HepG2 (cell line): Measurements from ENCODE around the gene DHRS11. TPM values are rescaled to one million over a fixed set of nuclear protein-coding genes. Genes with fewer than 3 reads are reported as not detected.

Experiments used
- ATF7 ChIP-seq, 2 experiments: fragments of 450-650 bp in 1 of 2; sonication (generic) in 1 of 2; formaldehyde crosslinking in 1 of 2; IDR thresholded peaks; 2 replicates each; pipeline versions ENCODE4 v1.4.0 to v1.6.1; 2016 to 2020; ENCODE audit warnings: antibody characterized with exemption in 1 of 2, mild to moderate bottlenecking in 1 of 2, missing genetic modification reagents in 1 of 2
- CEBPG ChIP-seq: IDR thresholded peaks from 2 replicates; pipeline ENCODE4 v1.6.1; 2016
- EHMT2 ChIP-seq: fragments of 200-600 bp; sonication (generic); IDR thresholded peaks from 2 replicates; pipeline ENCODE4 v1.7.0; 2017; ENCODE audit warnings: antibody characterized with exemption, low read depth, low read length, borderline replicate concordance
- FOXO1 ChIP-seq: sonication (generic); formaldehyde crosslinking; IDR thresholded peaks from 2 replicates; pipeline ENCODE4 v1.4.0; 2020; ENCODE audit warnings: missing genetic modification reagents
- HOXA5 ChIP-seq: sonication (generic); formaldehyde crosslinking; IDR thresholded peaks from 2 replicates; pipeline ENCODE4 v1.4.0; 2020; ENCODE audit warnings: missing genetic modification reagents
- IKZF1 ChIP-seq: fragments of 450-650 bp; IDR thresholded peaks from 2 replicates; pipeline ENCODE4 v1.7.1; 2016
- KLF15 ChIP-seq: sonication (generic); formaldehyde crosslinking; IDR thresholded peaks from 2 replicates; pipeline ENCODE4 v1.8.1; 2023; ENCODE audit warnings: borderline replicate concordance, mild to moderate bottlenecking, inconsistent platforms, missing genetic modification reagents, mixed read lengths
- MAFK ChIP-seq, 2 experiments: IDR thresholded peaks in 1 of 2; conservative IDR thresholded peaks in 1 of 2; 2 replicates each; pipeline ENCODE4 v1.6.1; 2011; ENCODE audit warnings: improper control_type of control experiment in 2 of 2, low read length in 2 of 2
- RBM22 ChIP-seq: fragments of 200-400 bp; formaldehyde crosslinking; optimal IDR thresholded peaks from 2 replicates; pipeline ENCODE3; 2017; ENCODE audit warnings: mild to moderate bottlenecking, low read length, moderate library complexity
- SALL1 ChIP-seq: sonication (generic); formaldehyde crosslinking; IDR thresholded peaks from 2 replicates; pipeline ENCODE4 v1.8.0; 2022; ENCODE audit warnings: mild to moderate bottlenecking, missing genetic modification reagents
- TRIM24 ChIP-seq: sonication (generic); formaldehyde crosslinking; IDR thresholded peaks from 2 replicates; pipeline ENCODE4 v1.8.0; 2022; ENCODE audit warnings: mild to moderate bottlenecking, missing genetic modification reagents
- ZFP82 ChIP-seq: sonication (generic); formaldehyde crosslinking; IDR thresholded peaks from 2 replicates; pipeline ENCODE4 v1.5.1; 2020; ENCODE audit warnings: mild to moderate bottlenecking, missing genetic modification reagents, borderline replicate concordance
- ZNF367 ChIP-seq: sonication (generic); formaldehyde crosslinking; IDR thresholded peaks from 2 replicates; pipeline ENCODE4 v1.4.0; 2020; ENCODE audit warnings: missing genetic modification reagents, borderline replicate concordance
- ZNF441 ChIP-seq: sonication (generic); formaldehyde crosslinking; IDR thresholded peaks from 2 replicates; pipeline ENCODE4 v1.7.0; 2021; ENCODE audit warnings: missing genetic modification reagents, borderline replicate concordance
- ZNF547 ChIP-seq: sonication (generic); formaldehyde crosslinking; IDR thresholded peaks from 2 replicates; pipeline ENCODE4 v1.5.1; 2020; ENCODE audit warnings: mild to moderate bottlenecking, missing genetic modification reagents
- ZNF550 ChIP-seq: sonication (generic); formaldehyde crosslinking; IDR thresholded peaks from 2 replicates; pipeline ENCODE4 v1.4.0; 2020; ENCODE audit warnings: mild to moderate bottlenecking, missing genetic modification reagents, borderline replicate concordance
- ZNF766 ChIP-seq: sonication (generic); formaldehyde crosslinking; IDR thresholded peaks from 2 replicates; pipeline ENCODE4 v1.5.0; 2020; ENCODE audit warnings: missing genetic modification reagents, borderline replicate concordance
- ZNF772 ChIP-seq: sonication (generic); formaldehyde crosslinking; IDR thresholded peaks from 2 replicates; pipeline ENCODE4 v1.5.0; 2020; ENCODE audit warnings: mild to moderate bottlenecking, missing genetic modification reagents
- ZNF878 ChIP-seq: sonication (generic); formaldehyde crosslinking; IDR thresholded peaks from 2 replicates; pipeline ENCODE4 v1.8.1; 2023; ENCODE audit warnings: mild to moderate bottlenecking, missing genetic modification reagents, moderate library complexity
- polyA plus RNA-seq, 8 experiments: library from polyadenylated mRNA; depleted of rRNA in 3 of 8; stranded (reverse) in 7 of 8; unstranded in 1 of 8; fragments of >200 nt; fragmentation: Illumina TruSeq in 4 of 8; extraction: Trizol in 4 of 8; gene quantifications; 2 replicates each; pipeline versions ENCODE4 v1.2.1 to v1.2.3, GENCODE V29; 2011 to 2016; ENCODE audit warnings: low read depth in 4 of 8, missing spikeins in 1 of 8, mixed read lengths in 1 of 8; ENCODE audit not compliant: insufficient read depth in 1 of 8
- total RNA-seq, 5 experiments: library from RNA; depleted of rRNA; stranded (reverse); fragments of >200 nt; fragmentation: Illumina TruSeq; extraction: Trizol; gene quantifications; 2 replicates each; pipeline ENCODE4 v1.2.3, GENCODE V29; 2016; ENCODE audit warnings: low read depth in 1 of 5
- TF ChIP-seq, protein P1 (sequence below): sonication (generic); formaldehyde crosslinking; IDR thresholded peaks from 2 replicates; pipeline ENCODE4 v1.4.0; 2020; ENCODE audit warnings: mild to moderate bottlenecking, missing genetic modification reagents
- TF ChIP-seq, protein P2 (sequence below): sonication (generic); formaldehyde crosslinking; IDR thresholded peaks from 2 replicates; pipeline ENCODE4 v1.5.0; 2020; ENCODE audit warnings: missing genetic modification reagents

DHRS11 gene
- total and polyA plus RNA-seq, 2 of the 13 experiments (the other 11 are each of a cell fraction or from before 2014, with no cell fraction given), result 28.4 to 41.9 TPM

DNA sequence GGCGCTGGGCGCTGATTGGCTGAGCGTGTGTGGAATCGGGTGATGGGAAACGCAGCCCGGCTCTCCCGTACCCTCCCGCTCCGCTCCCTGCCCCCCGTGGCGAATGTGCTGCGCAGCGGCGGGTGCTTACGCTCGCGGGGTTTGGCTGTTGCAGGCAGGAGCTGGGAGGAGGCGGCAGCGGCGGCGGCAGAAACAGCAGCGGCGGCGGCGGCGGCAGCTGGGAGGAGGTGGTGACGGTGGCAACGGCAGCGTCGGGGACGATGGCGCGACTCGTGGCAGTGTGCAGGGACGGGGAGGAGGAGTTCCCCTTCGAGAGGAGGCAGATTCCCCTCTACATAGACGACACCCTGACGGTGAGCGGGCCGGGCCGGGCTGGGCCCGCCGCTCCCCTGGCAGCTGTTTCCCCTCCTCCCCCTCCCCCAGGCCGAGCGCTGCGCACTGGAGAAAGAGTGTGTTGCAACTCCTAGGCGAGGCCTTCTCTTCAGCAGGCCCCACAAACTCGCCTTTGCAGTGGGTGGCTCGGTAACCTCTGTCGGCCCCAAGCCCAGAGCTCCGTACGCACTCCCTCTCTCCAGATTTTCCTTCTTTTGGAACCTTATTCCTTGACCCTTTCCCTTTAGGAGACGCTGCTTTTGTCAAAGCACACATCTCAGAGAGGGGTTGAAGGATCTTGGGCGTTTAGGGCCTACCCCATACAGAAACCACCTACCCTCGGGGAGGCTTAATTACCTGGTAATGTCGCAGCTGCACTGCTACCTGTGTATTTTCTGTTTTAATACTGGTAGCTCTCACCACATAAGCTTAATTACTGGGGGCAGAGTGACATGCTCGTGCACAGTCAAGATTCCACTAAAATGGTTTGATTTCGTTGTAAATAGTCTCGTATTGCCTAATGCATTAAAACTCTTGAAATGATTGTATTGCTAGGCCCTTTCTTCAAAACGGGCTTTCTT is 45.9 kb upstream of the DHRS11 start (continued):
- TF ChIP-seq, protein P1, sequence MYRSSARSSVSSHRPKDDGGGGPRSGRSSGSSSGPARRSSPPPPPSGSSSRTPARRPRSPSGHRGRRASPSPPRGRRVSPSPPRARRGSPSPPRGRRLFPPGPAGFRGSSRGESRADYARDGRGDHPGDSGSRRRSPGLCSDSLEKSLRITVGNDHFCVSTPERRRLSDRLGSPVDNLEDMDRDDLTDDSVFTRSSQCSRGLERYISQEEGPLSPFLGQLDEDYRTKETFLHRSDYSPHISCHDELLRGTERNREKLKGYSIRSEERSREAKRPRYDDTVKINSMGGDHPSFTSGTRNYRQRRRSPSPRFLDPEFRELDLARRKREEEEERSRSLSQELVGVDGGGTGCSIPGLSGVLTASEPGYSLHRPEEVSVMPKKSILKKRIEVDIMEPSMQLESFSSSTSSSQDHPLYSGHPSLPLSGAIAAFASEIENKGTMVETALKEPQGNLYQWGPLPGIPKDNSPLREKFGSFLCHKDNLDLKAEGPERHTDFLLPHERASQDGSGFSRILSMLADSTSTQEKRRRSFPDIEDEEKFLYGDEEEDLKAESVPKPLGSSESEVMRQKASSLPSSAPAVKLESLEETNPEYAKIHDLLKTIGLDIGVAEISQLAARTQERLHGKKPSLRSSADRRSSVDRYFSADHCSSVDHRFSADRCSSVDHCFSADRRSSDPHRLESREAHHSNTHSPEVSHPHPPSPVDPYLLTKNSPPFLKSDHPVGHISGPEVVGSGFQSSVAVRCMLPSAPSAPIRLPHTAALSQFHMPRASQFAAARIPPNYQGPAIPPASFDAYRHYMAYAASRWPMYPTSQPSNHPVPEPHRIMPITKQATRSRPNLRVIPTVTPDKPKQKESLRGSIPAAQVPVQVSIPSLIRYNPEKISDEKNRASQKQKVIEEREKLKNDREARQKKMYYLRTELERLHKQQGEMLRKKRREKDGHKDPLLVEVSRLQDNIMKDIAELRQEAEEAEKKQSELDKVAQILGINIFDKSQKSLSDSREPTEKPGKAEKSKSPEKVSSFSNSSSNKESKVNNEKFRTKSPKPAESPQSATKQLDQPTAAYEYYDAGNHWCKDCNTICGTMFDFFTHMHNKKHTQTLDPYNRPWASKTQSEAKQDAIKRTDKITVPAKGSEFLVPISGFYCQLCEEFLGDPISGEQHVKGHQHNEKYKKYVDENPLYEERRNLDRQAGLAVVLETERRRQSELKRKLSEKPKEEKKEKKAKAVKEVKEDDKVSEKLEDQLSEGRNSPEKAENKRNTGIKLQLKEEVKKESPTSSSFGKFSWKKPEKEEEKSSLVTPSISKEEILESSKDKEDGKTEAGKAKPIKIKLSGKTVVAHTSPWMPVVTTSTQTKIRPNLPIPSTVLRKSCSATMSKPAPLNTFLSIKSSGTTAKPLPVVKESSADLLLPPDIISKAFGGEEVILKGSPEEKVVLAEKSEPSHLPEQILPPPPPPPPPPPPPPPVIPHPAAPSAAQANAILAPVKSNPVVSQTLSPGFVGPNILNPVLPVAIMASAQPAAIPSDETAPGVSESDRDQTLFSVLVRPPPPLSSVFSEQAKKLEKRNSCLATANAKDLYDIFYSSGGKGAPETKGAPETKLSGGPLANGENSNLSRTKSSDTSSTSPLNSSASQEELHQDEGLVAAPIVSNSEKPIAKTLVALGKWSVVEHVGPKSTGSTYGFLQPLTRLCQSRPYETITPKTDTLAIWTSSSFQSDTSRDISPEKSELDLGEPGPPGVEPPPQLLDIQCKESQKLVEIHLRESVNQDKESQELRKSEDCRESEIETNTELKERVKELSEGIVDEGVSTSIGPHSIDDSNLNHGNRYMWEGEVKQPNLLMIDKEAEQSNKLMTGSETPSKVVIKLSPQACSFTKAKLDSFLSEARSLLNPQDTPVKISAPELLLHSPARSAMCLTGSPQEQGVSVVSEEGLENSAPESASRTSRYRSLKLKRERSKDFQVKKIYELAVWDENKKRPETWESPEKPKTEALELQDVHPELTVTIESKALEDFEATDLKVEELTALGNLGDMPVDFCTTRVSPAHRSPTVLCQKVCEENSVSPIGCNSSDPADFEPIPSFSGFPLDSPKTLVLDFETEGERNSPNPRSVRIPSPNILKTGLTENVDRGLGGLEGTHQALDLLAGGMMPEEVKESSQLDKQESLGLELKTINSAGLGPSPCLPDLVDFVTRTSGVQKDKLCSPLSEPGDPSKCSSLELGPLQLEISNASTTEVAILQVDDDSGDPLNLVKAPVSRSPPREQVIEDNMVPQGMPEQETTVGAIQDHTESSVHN (CRISPR knock-in tag), result no peak
- TF ChIP-seq ZNF772, result peak; percentile 90
- no peak for TF ChIP-seq KLF15 (CRISPR knock-in tag)
- peak; percentile 52; the same call in 1 of the 2 replicates for TF ChIP-seq HOXA5 (CRISPR knock-in tag)
- no peak for TF ChIP-seq ZNF550 (CRISPR knock-in tag)
- TF ChIP-seq ZNF367 (CRISPR knock-in tag), result no peak
- TF ChIP-seq ZNF441 (CRISPR knock-in tag), result no peak; the same call in none of the 2 replicates
- no peak for TF ChIP-seq ATF7 (IDR thresholded peaks at IDR 0.05)
- TF ChIP-seq ATF7 (CRISPR knock-in tag; IDR thresholded peaks at IDR 0.05), result peak; percentile 21; the same call in 1 of the 2 replicates
- no peak for TF ChIP-seq MAFK (conservative IDR thresholded peaks at IDR 0.05 in 1 of 2, IDR thresholded peaks at IDR 0.05 in 1 of 2; ENCODE audit: low read length in 2 of 2)
- TF ChIP-seq ZNF547 (CRISPR knock-in tag), result no peak
- TF ChIP-seq ZFP82, result 0 out of 2 replicates have a peak, but pooled peaks have one; percentile 52
- peak; percentile 47; the same call in 1 of the 2 replicates for TF ChIP-seq SALL1 (CRISPR knock-in tag)
- TF ChIP-seq RBM22, result no peak
- TF ChIP-seq TRIM24, result no peak
- TF ChIP-seq IKZF1, result no peak
- 0 out of 2 replicates have a peak, but pooled peaks have one; percentile 45 for TF ChIP-seq ZNF878 (CRISPR knock-in tag)
- no peak for TF ChIP-seq ZNF766 (CRISPR knock-in tag)
- peak; percentile 79 for TF ChIP-seq CEBPG
- no peak for TF ChIP-seq EHMT2
- peak; percentile 58; the same call in 1 of the 2 replicates for TF ChIP-seq FOXO1 (CRISPR knock-in tag)
- TF ChIP-seq, protein P2, sequence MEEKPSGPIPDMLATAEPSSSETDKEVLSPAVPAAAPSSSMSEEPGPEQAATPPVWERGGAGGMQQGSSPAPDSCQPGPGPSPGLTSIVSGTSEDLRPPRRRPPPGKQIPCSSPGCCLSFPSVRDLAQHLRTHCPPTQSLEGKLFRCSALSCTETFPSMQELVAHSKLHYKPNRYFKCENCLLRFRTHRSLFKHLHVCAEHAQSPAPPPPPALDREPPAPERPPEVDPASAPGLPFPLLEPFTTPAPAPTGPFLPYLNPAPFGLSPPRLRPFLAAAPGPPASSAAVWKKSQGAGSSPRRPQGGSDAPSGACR, result no peak
